GM21423 (cell line): ENCODE results near the gene NPDC1.
"Not testable (repeated sequence)": the region's sequence is repeated elsewhere in the genome, so short reads cannot be mapped to it uniquely, and the experiment has no call there.

Source experiments
- ATAC-seq: cut with Tn5 transposase; IDR thresholded peaks from one replicate; pipeline ENCODE4 v1.9.1; 2021; ENCODE audit warnings: mild to moderate bottlenecking, moderate library complexity; ENCODE audit not compliant: unreplicated experiment

NPDC1 gene

GRCh38 chr9:137014166-137014565 is 31.8 kb downstream of the NPDC1 start:
- no peak for ATAC-seq

- no peak for ATAC-seq
Measured at GRCh38 chr9:137013571-137013940, 32.4 kb downstream of the NPDC1 start.

GRCh38 chr9:137012694-137013570 is 33.0 kb downstream of the NPDC1 start:
- no peak for ATAC-seq

- no peak for ATAC-seq
Measured at GRCh38 chr9:137011907-137012675, 33.9 kb downstream of the NPDC1 start.

GRCh38 chr9:137011156-137011555 is 34.8 kb downstream of the NPDC1 start:
- no peak for ATAC-seq

GRCh38 chr9:137009938-137010732 is 35.8 kb downstream of the NPDC1 start:
- no peak for ATAC-seq

GRCh38 chr9:137009217-137009616 is 36.8 kb downstream of the NPDC1 start:
- ATAC-seq = no peak

- no peak for ATAC-seq
Measured at GRCh38 chr9:137008312-137008711, 37.7 kb downstream of the NPDC1 start.

GRCh38 chr9:137007816-137008270 is 38.1 kb downstream of the NPDC1 start:
- ATAC-seq = no peak

GRCh38 chr9:137007108-137007815 is 38.7 kb downstream of the NPDC1 start:
- no peak for ATAC-seq

- no peak for ATAC-seq
Measured at GRCh38 chr9:137006116-137007003, 39.6 kb downstream of the NPDC1 start.

GRCh38 chr9:137004285-137004684 is 41.7 kb downstream of the NPDC1 start:
- not testable (repeated sequence) for ATAC-seq

- ATAC-seq = no peak
Measured at GRCh38 chr9:137002646-137003041, 43.3 kb downstream of the NPDC1 start.

GRCh38 chr9:137001857-137002645 is 43.9 kb downstream of the NPDC1 start:
- ATAC-seq = no peak

GRCh38 chr9:137000177-137000930 is 45.6 kb downstream of the NPDC1 start:
- ATAC-seq = peak; percentile 76

- ATAC-seq = no peak
Measured at GRCh38 chr9:136997830-136998234, 48.1 kb downstream of the NPDC1 start.

GRCh38 chr9:136997371-136997770 is 48.6 kb downstream of the NPDC1 start:
- ATAC-seq = no peak
